ENCODE data around the gene MPZL1.
A peak's percentile ranks its signal among the peaks of the same experiment; 100 is the strongest.

Gene MPZL1

GRCh38 chr1:167833904-167834303 is 112.1 kb downstream of the MPZL1 start:
- no peak overlapping the region for H3K4me3 ChIP-seq (replicated peaks; ENCODE audit: insufficient read depth, low read length)
- no peak for DNase-seq (ENCODE audit: low read depth in 1 of 2, low spot score in 1 of 2)
- no peaks in the 10 kb centered on the region for H3K27me3 ChIP-seq (ENCODE audit: insufficient read depth, poor library complexity, severe bottlenecking)
- H3K27ac ChIP-seq (replicated peaks) = no peak overlapping the region
- no peak for TF ChIP-seq POLR2AphosphoS5 (IDR thresholded peaks at IDR 0.05; ENCODE audit: low read depth)
- no peak for TF ChIP-seq CTCF (IDR thresholded peaks at IDR 0.05; ENCODE audit: insufficient read depth, low read length)
- TF ChIP-seq GABPA (IDR thresholded peaks at IDR 0.05; ENCODE audit: low read depth) = no peak
- TF ChIP-seq REST (IDR thresholded peaks at IDR 0.05; ENCODE audit: insufficient replicate concordance, low read depth) = no peak
- no peak for TF ChIP-seq SPI1 (IDR thresholded peaks at IDR 0.05; ENCODE audit: borderline replicate concordance, low read depth)

DNA sequence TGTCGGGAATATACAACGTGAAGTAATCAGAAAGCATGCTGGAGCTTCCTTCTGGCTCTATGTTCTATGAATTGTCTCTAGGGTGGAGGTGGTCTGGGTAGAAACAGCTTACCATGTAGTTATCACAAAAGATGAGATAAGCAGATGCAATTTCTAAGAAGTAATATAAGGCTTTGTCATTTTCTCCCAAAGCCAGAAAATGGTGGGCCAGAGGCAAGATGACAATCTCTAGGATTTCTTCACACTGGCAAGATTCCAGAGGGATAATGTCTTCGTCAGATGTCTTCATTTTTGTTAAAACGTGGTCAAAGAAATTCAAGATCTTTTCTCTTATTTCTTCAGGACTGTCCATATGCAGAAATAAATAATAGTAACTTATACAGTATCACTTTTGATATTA is 114.4 kb downstream of the MPZL1 start:
- no peaks in the 10 kb centered on the region for H3K27me3 ChIP-seq (ENCODE audit: insufficient read depth, poor library complexity, severe bottlenecking)
- no peak overlapping the region for H3K27ac ChIP-seq (replicated peaks)
- DNase-seq (ENCODE audit: low read depth in 1 of 2, low spot score in 1 of 2) = no peak
- H3K4me3 ChIP-seq (replicated peaks; ENCODE audit: insufficient read depth, low read length) = no peak overlapping the region
- TF ChIP-seq CTCF (IDR thresholded peaks at IDR 0.05; ENCODE audit: insufficient read depth, low read length) (no peak), REST (IDR thresholded peaks at IDR 0.05; ENCODE audit: insufficient replicate concordance, low read depth) (no peak), GABPA (IDR thresholded peaks at IDR 0.05; ENCODE audit: low read depth) (no peak), POLR2AphosphoS5 (IDR thresholded peaks at IDR 0.05; ENCODE audit: low read depth) (no peak), SPI1 (IDR thresholded peaks at IDR 0.05; ENCODE audit: borderline replicate concordance, low read depth) (no peak)

DNA sequence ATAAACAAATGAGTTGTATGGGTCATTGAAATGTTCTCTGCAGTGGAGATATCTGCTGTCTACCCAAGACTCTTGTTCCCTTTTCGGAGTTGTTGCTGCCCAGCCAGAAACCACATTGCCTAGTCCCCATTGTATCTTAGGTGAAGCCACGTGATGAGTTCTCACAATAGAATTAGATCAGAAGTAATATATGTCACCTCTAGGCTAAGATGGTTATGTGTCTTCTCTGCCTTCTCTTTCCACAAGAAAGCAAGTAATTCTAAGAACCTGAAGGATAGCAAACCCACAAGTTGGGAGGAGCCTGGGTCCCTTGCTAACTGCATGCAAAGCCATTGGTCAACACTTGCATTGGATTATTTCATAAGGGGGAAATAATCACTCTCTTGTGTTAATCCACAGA is 115.5 kb downstream of the MPZL1 start:
- Histone ChIP-seq H3K27ac (replicated peaks) (no peak overlapping the region), H3K4me3 (replicated peaks; ENCODE audit: insufficient read depth, low read length) (no peak overlapping the region), H3K27me3 (ENCODE audit: insufficient read depth, poor library complexity, severe bottlenecking) (no peaks in the 10 kb centered on the region)
- DNase-seq (ENCODE audit: low read depth in 1 of 2, low spot score in 1 of 2) = peak in 1 of 2 experiments; percentile 47
- no peak for TF ChIP-seq SPI1 (IDR thresholded peaks at IDR 0.05; ENCODE audit: borderline replicate concordance, low read depth)
- no peak for TF ChIP-seq CTCF (IDR thresholded peaks at IDR 0.05; ENCODE audit: insufficient read depth, low read length)
- TF ChIP-seq GABPA (IDR thresholded peaks at IDR 0.05; ENCODE audit: low read depth) = no peak
- TF ChIP-seq POLR2AphosphoS5 (IDR thresholded peaks at IDR 0.05; ENCODE audit: low read depth) = no peak
- TF ChIP-seq REST (IDR thresholded peaks at IDR 0.05; ENCODE audit: insufficient replicate concordance, low read depth) = no peak

Measured in HL-60 (cell line).